Ovary (tissue), 3 donors: Measurements from ENCODE around the gene GSK3A.

Experiments used
- EP300 ChIP-seq: sonication (generic); formaldehyde crosslinking; IDR thresholded peaks from one replicate; pipeline ENCODE4 v1.6.1; 2017; ENCODE audit warnings: antibody characterized with exemption
- POLR2A ChIP-seq: fragments of 450-650 bp; IDR thresholded peaks from one replicate; pipeline ENCODE4 v1.6.1; 2017; ENCODE audit warnings: antibody characterized with exemption, mild to moderate bottlenecking, moderate library complexity
- TF ChIP-seq, protein P1 (sequence below), 3 donors: fragments of 450-650 bp in 2 of 3; fragments of 200-600 bp in 1 of 3; IDR thresholded peaks; one replicate each; pipeline versions ENCODE4 v1.5.1 to v1.8.0; 2016 to 2022; ENCODE audit warnings: antibody characterized with exemption in 3 of 3, mild to moderate bottlenecking in 1 of 3
- donor health status: DM: no; HTN: no; CAD: no.

DNA sequence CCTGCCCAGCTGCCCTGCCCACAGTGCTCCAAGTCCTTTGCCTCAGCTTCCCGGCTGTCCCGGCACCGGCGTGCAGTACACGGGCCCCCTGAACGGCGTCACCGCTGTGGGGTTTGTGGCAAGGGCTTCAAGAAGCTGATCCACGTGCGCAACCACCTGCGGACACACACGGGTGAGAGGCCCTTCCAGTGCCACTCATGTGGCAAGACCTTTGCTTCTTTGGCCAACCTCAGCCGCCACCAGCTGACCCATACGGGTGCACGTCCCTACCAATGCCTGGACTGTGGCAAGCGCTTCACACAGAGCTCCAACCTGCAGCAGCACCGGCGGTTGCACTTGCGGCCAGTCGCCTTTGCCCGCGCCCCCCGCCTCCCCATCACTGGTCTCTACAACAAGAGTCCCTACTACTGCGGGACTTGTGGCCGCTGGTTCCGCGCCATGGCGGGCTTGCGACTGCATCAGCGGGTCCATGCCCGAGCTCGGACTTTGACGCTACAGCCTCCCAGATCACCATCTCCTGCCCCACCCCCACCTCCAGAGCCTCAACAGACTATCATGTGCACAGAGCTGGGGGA is 16.6 kb downstream of the GSK3A start:
- TF ChIP-seq, protein P1, sequence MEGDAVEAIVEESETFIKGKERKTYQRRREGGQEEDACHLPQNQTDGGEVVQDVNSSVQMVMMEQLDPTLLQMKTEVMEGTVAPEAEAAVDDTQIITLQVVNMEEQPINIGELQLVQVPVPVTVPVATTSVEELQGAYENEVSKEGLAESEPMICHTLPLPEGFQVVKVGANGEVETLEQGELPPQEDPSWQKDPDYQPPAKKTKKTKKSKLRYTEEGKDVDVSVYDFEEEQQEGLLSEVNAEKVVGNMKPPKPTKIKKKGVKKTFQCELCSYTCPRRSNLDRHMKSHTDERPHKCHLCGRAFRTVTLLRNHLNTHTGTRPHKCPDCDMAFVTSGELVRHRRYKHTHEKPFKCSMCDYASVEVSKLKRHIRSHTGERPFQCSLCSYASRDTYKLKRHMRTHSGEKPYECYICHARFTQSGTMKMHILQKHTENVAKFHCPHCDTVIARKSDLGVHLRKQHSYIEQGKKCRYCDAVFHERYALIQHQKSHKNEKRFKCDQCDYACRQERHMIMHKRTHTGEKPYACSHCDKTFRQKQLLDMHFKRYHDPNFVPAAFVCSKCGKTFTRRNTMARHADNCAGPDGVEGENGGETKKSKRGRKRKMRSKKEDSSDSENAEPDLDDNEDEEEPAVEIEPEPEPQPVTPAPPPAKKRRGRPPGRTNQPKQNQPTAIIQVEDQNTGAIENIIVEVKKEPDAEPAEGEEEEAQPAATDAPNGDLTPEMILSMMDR (IDR thresholded peaks at IDR 0.05): no peak
- TF ChIP-seq POLR2A (no peak), EP300 (no peak)
